Activated CD4-positive, alpha-beta T cell treated with anti-CD3 and anti-CD28 coated beads for 36 hours (primary cell): ENCODE measurements around the gene UGT2B10. TPM values are rescaled to one million over a fixed set of nuclear protein-coding genes. Genes with fewer than 3 reads are reported as not detected.
"Not testable (repeated sequence)": the region's sequence is repeated elsewhere in the genome, so short reads cannot be mapped to it uniquely, and the experiment has no call there.

Source experiments
- ATAC-seq: fragments of 200-7000 bp; cut with Tn5 transposase; one replicate; pipeline ENCODE4 v1.10.0; 2021; ENCODE audit warnings: mild to moderate bottlenecking, moderate library complexity
- CTCF ChIA-PET: fragments of 350-600 bp; sonication (Branson Sonifier 250); formaldehyde crosslinking; loops from one replicate; lab custom pipeline; 2021; ENCODE audit warnings: antibody characterized with exemption; lab: Charles Lee
- POLR2A ChIA-PET: fragments of 350-600 bp; sonication (Branson Sonifier 250); formaldehyde crosslinking; loops from one replicate; lab custom pipeline; 2021; ENCODE audit warnings: antibody characterized with exemption, inconsistent platforms; lab: Charles Lee
- DNase-seq: peaks from one replicate; pipeline ENCODE4 v3.0.0-alpha.2; 2020
- H3K27ac Mint-ChIP-seq: one replicate; pipeline ENCODE4 v1.8.0; 2021; ENCODE audit warnings: mixed read lengths
- H3K27me3 Mint-ChIP-seq: one replicate; pipeline ENCODE4 v1.8.0; 2021; ENCODE audit warnings: mixed read lengths
- H3K36me3 Mint-ChIP-seq: one replicate; pipeline ENCODE4 v1.8.0; 2021; ENCODE audit warnings: low read depth, mixed read lengths
- H3K4me1 Mint-ChIP-seq: one replicate; pipeline ENCODE4 v1.8.0; 2021; ENCODE audit warnings: mixed read lengths
- H3K4me3 Mint-ChIP-seq: one replicate; pipeline ENCODE4 v1.8.0; 2021; ENCODE audit warnings: mild to moderate bottlenecking, moderate library complexity, mixed read lengths
- H3K9me3 Mint-ChIP-seq: one replicate; pipeline ENCODE4 v1.8.0; 2021; ENCODE audit warnings: low read depth, mixed read lengths
- intact Hi-C, 2 experiments: fragments of 100-400 bp; cut with DNase I in 1 of 2; cut with micrococcal nuclease in 1 of 2; formaldehyde crosslinking; loops; one replicate each; pipeline versions ENCODE4 v1.14.2 to v1.15.1; 2022 to 2024; cut with DNase I, micrococcal nuclease
- total RNA-seq, 2 experiments: library from RNA; stranded (reverse); gene quantifications; one replicate each; pipeline ENCODE4 v1.2.3, GENCODE V29; 2021

UGT2B10 gene
- total RNA-seq: not detected

- H3K27me3 Mint-ChIP-seq, H3K27ac Mint-ChIP-seq, H3K36me3 Mint-ChIP-seq, CTCF ChIA-PET, ATAC-seq, H3K4me1 Mint-ChIP-seq, H3K9me3 Mint-ChIP-seq, intact Hi-C loops, DNase-seq, POLR2A ChIA-PET, H3K4me3 Mint-ChIP-seq: not testable (repeated sequence)
These were observed at the start of gene UGT2B10 for GRCh38 chr4:68815617-68816409. Gene UGT2B10, plus strand, starts transcription at chr4:68815994. Its CDS starts 26 bp downstream, at chr4:68816020.

GRCh38 chr4:68771836-68772235 is 44.0 kb upstream of the UGT2B10 start:
- POLR2A ChIA-PET, ATAC-seq, H3K9me3 Mint-ChIP-seq, CTCF ChIA-PET, H3K4me1 Mint-ChIP-seq, intact Hi-C loops, H3K27me3 Mint-ChIP-seq, H3K4me3 Mint-ChIP-seq, H3K36me3 Mint-ChIP-seq, H3K27ac Mint-ChIP-seq, DNase-seq: not testable (repeated sequence)

GRCh38 chr4:68773699-68774098 is 42.1 kb upstream of the UGT2B10 start:
- no peak overlapping the region for H3K27ac Mint-ChIP-seq
- no peaks in the 10 kb centered on the region for H3K9me3 Mint-ChIP-seq
- H3K4me3 Mint-ChIP-seq: no peak overlapping the region
- ATAC-seq: no peak
- intact Hi-C loops: no loop called here
- POLR2A ChIA-PET: no interaction called here
- no peak for DNase-seq
- no peaks in the 10 kb centered on the region for H3K36me3 Mint-ChIP-seq
- CTCF ChIA-PET: no interaction called here
- H3K4me1 Mint-ChIP-seq: no peaks in the 10 kb centered on the region
- H3K27me3 Mint-ChIP-seq: no peaks in the 10 kb centered on the region

DNA sequence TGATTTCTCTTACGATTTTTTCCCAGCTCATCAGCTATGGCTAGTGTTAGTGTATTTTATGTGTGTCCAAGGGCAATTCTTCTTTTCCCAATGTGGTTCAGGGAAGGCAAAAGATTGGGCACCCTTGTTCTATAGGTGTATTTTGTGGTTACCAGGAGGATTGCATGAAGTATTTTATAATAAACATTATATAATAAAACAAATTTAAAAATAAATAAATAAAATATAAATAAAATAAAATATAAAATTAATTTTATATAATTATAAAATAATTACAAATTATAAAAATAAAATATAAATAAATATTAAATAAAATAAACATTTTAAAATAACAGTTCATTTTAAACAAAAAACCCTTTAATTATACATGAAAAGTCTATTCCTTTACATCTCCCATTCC is 35.6 kb upstream of the UGT2B10 start:
- ATAC-seq (no peak), DNase-seq (no peak)
- no peaks in the 10 kb centered on the region for H3K27me3 Mint-ChIP-seq
- no peaks in the 10 kb centered on the region for H3K4me1 Mint-ChIP-seq
- H3K27ac Mint-ChIP-seq: no peak overlapping the region
- ChIA-PET POLR2A (no interaction called here), CTCF (no interaction called here)
- peaks cover 18% of the 10 kb centered on the region for H3K9me3 Mint-ChIP-seq
- no peaks in the 10 kb centered on the region for H3K36me3 Mint-ChIP-seq
- intact Hi-C loops: no loop called here
- no peak overlapping the region for H3K4me3 Mint-ChIP-seq

GRCh38 chr4:68797048-68797447 is 18.7 kb upstream of the UGT2B10 start:
- Mint-ChIP-seq H3K4me3 (no peak overlapping the region), H3K9me3 (no peaks in the 10 kb centered on the region), H3K4me1 (no peaks in the 10 kb centered on the region), H3K27ac (no peak overlapping the region), H3K27me3 (no peaks in the 10 kb centered on the region), H3K36me3 (no peaks in the 10 kb centered on the region)
- ChIA-PET CTCF (no interaction called here), POLR2A (no interaction called here)
- no peak for DNase-seq
- intact Hi-C loops: loop anchor here in 1 of 2 experiments (5.0 kb wide), 1 partner anchor 305 kb away; no protein-coding TSS in a partner anchor
- ATAC-seq: no peak

- no peak overlapping the region for H3K4me3 Mint-ChIP-seq
- ChIA-PET CTCF (no interaction called here), POLR2A (no interaction called here)
- H3K27ac Mint-ChIP-seq: no peak overlapping the region
- H3K27me3 Mint-ChIP-seq: no peaks in the 10 kb centered on the region
- intact Hi-C loops: loop anchor here in 1 of 2 experiments (5.0 kb wide), 1 partner anchor 305 kb away; no protein-coding TSS in a partner anchor
- no peak for ATAC-seq
- no peaks in the 10 kb centered on the region for H3K36me3 Mint-ChIP-seq
- no peaks in the 10 kb centered on the region for H3K9me3 Mint-ChIP-seq
- H3K4me1 Mint-ChIP-seq: no peaks in the 10 kb centered on the region
- DNase-seq: no peak
These were observed 18.2 kb upstream of the UGT2B10 start for GRCh38 chr4:68797618-68798017.

- Mint-ChIP-seq H3K36me3 (no peaks in the 10 kb centered on the region), H3K9me3 (no peaks in the 10 kb centered on the region), H3K4me1 (no peaks in the 10 kb centered on the region), H3K4me3 (no peak overlapping the region), H3K27ac (no peak overlapping the region), H3K27me3 (no peaks in the 10 kb centered on the region)
- DNase-seq (no peak), ATAC-seq (no peak)
- ChIA-PET POLR2A (no interaction called here), CTCF (no interaction called here)
- intact Hi-C loops: no loop called here
These were observed 12.8 kb upstream of the UGT2B10 start for GRCh38 chr4:68803013-68803412.

GRCh38 chr4:68808060-68808459 is 7.7 kb upstream of the UGT2B10 start:
- Mint-ChIP-seq H3K9me3 (no peaks in the 10 kb centered on the region), H3K36me3 (no peaks in the 10 kb centered on the region), H3K4me1 (no peaks in the 10 kb centered on the region), H3K27me3 (no peaks in the 10 kb centered on the region), H3K4me3 (no peak overlapping the region), H3K27ac (no peak overlapping the region)
- ATAC-seq (no peak), DNase-seq (no peak)
- POLR2A ChIA-PET: no interaction called here
- CTCF ChIA-PET: no interaction called here
- intact Hi-C loops: no loop called here

- POLR2A ChIA-PET: no interaction called here
- intact Hi-C loops: no loop called here
- Mint-ChIP-seq H3K36me3 (no peaks in the 10 kb centered on the region), H3K27ac (no peak overlapping the region), H3K4me1 (no peaks in the 10 kb centered on the region), H3K27me3 (no peaks in the 10 kb centered on the region), H3K4me3 (no peak overlapping the region), H3K9me3 (no peaks in the 10 kb centered on the region)
- no peak for ATAC-seq
- DNase-seq: no peak
- CTCF ChIA-PET: no interaction called here
These were observed 4.9 kb upstream of the UGT2B10 start for GRCh38 chr4:68810919-68811318.

- POLR2A ChIA-PET, CTCF ChIA-PET, H3K27me3 Mint-ChIP-seq, H3K36me3 Mint-ChIP-seq, H3K4me1 Mint-ChIP-seq, H3K9me3 Mint-ChIP-seq, ATAC-seq, intact Hi-C loops, DNase-seq, H3K27ac Mint-ChIP-seq, H3K4me3 Mint-ChIP-seq: not testable (repeated sequence)
These were observed 844 bp downstream of the UGT2B10 start for GRCh38 chr4:68816410-68817265.

GRCh38 chr4:68817386-68817785 is 1.6 kb downstream of the UGT2B10 start:
- no peak overlapping the region for H3K27ac Mint-ChIP-seq
- DNase-seq (no peak), ATAC-seq (no peak)
- no peaks in the 10 kb centered on the region for H3K27me3 Mint-ChIP-seq
- ChIA-PET POLR2A (no interaction called here), CTCF (interaction anchor here (0.6 kb wide), 1 partner anchor 67 kb away, joined by 3 read pairs; no protein-coding TSS in a partner anchor)
- no peak overlapping the region for H3K4me3 Mint-ChIP-seq
- H3K9me3 Mint-ChIP-seq: no peaks in the 10 kb centered on the region
- H3K36me3 Mint-ChIP-seq: no peaks in the 10 kb centered on the region
- no peaks in the 10 kb centered on the region for H3K4me1 Mint-ChIP-seq
- intact Hi-C loops: no loop called here
